Brain microvascular endothelial cell (primary cell): ENCODE data around the gene TNFRSF18.

ENCODE experiments used
- DNase-seq: peaks from one replicate; pipeline ENCODE4 v3.0.0-alpha.2; 2020
- H3K27ac ChIP-seq: fragments of 250-450 bp; sonication (Bioruptor Pico); 2 replicates; pipeline ENCODE4 v1.5.1; 2020; ENCODE audit warnings: mild to moderate bottlenecking, moderate library complexity
- H3K27me3 ChIP-seq: fragments of 250-450 bp; sonication (Bioruptor Pico); replicated peaks from 2 replicates; pipeline ENCODE4 v1.5.1; 2020; ENCODE audit warnings: mild to moderate bottlenecking
- H3K36me3 ChIP-seq: fragments of 250-450 bp; sonication (Bioruptor Pico); replicated peaks from 2 replicates; pipeline ENCODE4 v1.5.1; 2020; ENCODE audit warnings: mild to moderate bottlenecking
- H3K4me3 ChIP-seq: 2 replicates; pipeline ENCODE4 v1.5.1; 2011; ENCODE audit warnings: low read depth, mild to moderate bottlenecking, control low read depth, low read length, moderate library complexity
- in situ Hi-C: cut with HindIII; loops from 2 replicates; pipeline ENCODE4 v1.10.0; 2017; ENCODE audit warnings: low sequenced_read_pairs, low pct_ligation_motif_present
- TF ChIP-seq, protein P1 (sequence below): IDR thresholded peaks from 2 replicates; pipeline ENCODE4 v1.5.1; 2011; ENCODE audit warnings: low read depth, mild to moderate bottlenecking, moderate library complexity, low read length, control low read depth, inconsistent platforms; ENCODE audit errors: missing control alignments

Gene TNFRSF18

DNA sequence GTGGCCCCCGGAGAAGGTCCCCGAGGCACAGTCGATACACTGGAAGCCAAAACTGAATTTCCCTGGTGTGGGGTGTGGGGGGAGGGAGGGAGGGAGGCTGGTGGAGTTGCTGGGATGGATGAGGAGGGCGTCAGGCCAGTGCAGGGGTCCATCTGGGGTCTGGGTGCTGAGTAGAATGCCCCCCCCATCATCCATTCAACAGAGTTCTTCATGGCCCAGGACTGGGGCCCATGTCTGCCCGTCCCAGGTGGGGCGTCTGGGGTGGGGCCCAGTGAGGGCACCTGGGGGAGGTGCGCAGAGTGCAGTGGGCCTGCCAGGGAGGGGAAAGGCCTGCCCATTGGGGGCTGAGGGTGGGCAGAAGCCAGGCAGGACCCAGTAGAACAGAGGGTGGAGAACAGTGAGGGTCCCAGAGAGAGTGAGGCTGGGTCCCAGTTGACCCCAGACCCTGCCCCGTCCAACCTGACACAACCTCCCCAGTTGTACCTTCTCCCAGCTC is 1.9 kb downstream of the TNFRSF18 start:
- in situ Hi-C loops = no loop called here
- no peak overlapping the region for H3K4me3 ChIP-seq
- no peak overlapping the region for H3K27ac ChIP-seq
- no peak for DNase-seq
- peaks cover 20% of the 10 kb centered on the region for H3K27me3 ChIP-seq
- H3K36me3 ChIP-seq = no peaks in the 10 kb centered on the region
- TF ChIP-seq, protein P1, sequence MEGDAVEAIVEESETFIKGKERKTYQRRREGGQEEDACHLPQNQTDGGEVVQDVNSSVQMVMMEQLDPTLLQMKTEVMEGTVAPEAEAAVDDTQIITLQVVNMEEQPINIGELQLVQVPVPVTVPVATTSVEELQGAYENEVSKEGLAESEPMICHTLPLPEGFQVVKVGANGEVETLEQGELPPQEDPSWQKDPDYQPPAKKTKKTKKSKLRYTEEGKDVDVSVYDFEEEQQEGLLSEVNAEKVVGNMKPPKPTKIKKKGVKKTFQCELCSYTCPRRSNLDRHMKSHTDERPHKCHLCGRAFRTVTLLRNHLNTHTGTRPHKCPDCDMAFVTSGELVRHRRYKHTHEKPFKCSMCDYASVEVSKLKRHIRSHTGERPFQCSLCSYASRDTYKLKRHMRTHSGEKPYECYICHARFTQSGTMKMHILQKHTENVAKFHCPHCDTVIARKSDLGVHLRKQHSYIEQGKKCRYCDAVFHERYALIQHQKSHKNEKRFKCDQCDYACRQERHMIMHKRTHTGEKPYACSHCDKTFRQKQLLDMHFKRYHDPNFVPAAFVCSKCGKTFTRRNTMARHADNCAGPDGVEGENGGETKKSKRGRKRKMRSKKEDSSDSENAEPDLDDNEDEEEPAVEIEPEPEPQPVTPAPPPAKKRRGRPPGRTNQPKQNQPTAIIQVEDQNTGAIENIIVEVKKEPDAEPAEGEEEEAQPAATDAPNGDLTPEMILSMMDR = no peak

DNA sequence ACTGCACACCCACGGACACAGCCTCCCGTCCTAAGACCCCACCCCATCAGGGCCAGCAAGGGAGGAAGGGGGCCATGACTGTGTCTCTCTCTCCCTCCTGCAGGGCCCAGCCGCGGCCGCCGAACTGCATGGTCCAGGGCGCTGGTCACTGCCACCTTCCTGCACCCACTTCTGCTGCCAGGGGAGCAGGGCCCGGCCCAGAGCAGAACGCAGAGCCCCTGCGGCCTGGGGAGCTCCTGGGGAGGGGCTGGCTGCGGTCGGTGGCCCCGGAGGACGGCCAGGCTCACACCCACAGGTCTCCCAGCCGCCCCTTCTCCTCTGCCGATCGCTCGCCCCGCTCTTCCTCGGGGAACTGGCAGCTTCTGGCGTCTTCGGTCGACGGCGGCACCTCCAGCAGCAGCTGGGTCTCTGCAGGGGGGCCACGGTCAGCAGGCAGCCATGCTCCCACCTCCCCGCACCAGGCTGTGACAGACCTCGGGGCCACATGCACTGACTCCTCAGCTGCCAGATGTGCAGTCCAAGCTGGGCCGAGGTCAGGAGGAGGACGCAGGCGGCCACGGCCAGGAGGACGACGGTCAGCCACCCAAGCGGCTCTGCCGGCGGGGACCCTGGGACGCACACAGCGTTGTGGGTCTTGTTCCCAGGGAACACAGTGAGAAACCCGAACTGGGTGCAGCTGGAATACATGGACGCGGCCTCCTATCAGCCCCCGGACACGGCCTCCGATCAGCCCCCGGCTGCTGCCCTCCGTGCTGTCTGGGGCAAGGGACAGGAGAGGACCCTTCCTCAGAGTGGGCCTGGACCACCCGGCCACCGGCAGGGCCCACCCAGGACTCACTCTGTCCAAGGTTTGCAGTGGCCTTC is 2.6 kb downstream of the TNFRSF18 start:
- TF ChIP-seq, protein P1 = no peak
- Histone ChIP-seq H3K4me3 (no peak overlapping the region), H3K27me3 (peaks cover 20% of the 10 kb centered on the region), H3K36me3 (no peaks in the 10 kb centered on the region), H3K27ac (no peak overlapping the region)
- in situ Hi-C loops = no loop called here
- DNase-seq = no peak

DNA sequence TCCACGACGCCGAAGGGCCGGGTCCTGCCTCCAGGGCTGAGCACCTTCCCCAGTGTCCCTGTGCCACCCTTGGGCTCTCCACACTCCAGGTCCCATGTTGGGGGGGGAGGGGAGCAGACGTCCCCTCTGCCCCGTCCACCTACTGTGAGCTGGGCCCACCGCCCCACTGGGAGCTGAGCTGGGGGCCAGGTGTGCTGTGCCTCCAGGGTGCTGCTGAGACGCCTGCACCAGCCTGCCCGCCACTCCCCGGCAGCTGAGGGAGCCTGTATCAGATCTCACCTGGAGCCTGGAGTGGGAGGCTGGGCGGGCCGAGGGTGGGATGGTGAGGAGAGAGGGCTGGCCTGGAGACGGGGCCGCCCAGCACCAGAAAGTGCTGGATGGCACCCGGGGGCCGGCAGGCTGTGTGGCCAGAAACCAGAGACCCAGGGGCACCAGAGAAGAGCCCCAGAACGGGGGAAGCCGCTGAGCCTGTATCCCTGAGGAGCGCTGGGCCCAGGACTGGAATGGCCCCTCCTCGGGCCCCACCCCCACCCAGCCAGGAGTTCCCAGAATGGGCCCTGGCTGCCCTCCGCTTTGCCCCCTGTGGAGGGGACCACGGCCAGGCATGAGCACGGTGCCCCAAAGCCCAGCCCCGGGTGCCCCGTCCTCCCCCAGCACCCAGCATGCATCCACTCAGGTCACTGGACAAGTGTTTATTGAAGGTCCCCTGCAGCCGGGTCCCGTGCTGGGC is 3.4 kb downstream of the TNFRSF18 start:
- TF ChIP-seq, protein P1 = no peak
- Histone ChIP-seq H3K4me3 (no peak overlapping the region), H3K36me3 (no peaks in the 10 kb centered on the region), H3K27me3 (peaks cover 20% of the 10 kb centered on the region), H3K27ac (no peak overlapping the region)
- in situ Hi-C loops = no loop called here
- DNase-seq = no peak

DNA sequence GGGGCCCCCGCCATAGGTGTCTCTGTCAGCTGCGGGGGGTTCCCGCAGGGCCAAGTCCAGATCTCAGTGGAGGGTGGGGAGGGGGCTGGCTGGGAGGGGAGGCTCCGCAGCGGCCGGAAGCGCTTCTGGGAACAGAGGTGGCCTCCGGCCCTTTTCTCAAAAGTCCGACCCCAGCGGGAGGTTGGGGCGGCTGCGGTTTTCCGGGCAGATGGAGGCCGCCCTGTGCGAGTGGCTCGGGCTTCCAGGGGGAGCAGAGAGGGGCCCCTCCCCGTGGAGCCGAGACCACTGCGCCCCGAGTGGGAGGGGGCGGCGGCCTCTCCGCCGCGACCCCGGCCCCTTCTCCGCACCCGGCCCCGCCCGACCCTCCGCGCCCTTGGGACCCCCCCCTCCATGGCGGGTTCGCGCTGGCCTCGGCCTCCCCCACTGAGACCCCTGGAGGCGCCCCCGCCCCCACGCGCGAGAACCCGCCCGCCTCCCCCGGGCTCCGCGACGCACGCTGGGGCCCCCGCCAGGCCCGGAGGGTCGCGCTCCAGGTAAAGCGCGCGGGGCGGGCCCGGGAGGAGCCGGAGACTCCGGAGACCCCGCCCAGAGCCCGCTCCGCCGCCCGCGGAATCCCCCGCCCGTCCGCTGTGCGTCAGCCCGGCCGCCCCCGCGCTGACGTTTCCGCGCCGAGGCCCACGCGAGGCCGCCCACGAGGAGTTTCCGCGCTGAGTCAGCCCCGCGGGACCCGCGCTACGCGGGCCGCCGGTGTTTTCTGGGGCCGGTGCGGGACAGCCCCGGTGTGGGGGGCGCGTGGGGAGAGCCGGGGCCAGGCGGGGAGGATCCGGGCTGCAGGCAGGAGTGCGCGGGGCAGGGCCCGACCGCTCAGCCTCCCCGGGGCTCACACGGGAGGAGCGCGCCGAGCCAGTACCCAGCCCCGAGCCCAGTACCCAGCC is 5.2 kb downstream of the TNFRSF18 start:
- peak; percentile 29 for DNase-seq
- TF ChIP-seq, protein P1 = no peak
- H3K36me3 ChIP-seq = no peaks in the 10 kb centered on the region
- peaks cover 13% of the 10 kb centered on the region for H3K27me3 ChIP-seq
- no peak overlapping the region for H3K27ac ChIP-seq
- peak overlapping the region; percentile 12 for H3K4me3 ChIP-seq
- in situ Hi-C loops = no loop called here
